Neural cell (in vitro differentiated cells): Measurements from ENCODE around the gene MARK1.

Source experiments
- CTCF ChIP-seq: fragments of 450-650 bp; IDR thresholded peaks from 2 replicates; pipeline ENCODE4 v1.5.1; 2014; ENCODE audit warnings: antibody characterized with exemption, mild to moderate bottlenecking, moderate library complexity; ENCODE audit not compliant: poor library complexity, severe bottlenecking
- EP300 ChIP-seq: fragments of 450-650 bp; conservative IDR thresholded peaks from 2 replicates; pipeline ENCODE4 v1.6.1; 2014; ENCODE audit warnings: antibody characterized with exemption, mild to moderate bottlenecking, moderate library complexity; ENCODE audit not compliant: poor library complexity, severe bottlenecking
- EZH2 ChIP-seq: fragments of 200-600, 300-800 bp; shearing (Covaris generic), sonication (generic); IDR thresholded peaks from 2 replicates; pipeline ENCODE4 v1.6.1; 2014; ENCODE audit warnings: antibody characterized with exemption, low read length, borderline replicate concordance, mild to moderate bottlenecking; ENCODE audit not compliant: insufficient read depth, poor library complexity, severe bottlenecking
- POLR2AphosphoS5 ChIP-seq: IDR thresholded peaks from 2 replicates; pipeline ENCODE4 v1.6.1; 2012
- RAD21 ChIP-seq: fragments of 450-650 bp; conservative IDR thresholded peaks from 2 replicates; pipeline ENCODE4 v1.6.1; 2014; ENCODE audit warnings: antibody characterized with exemption, mild to moderate bottlenecking, moderate library complexity
- REST ChIP-seq: IDR thresholded peaks from 2 replicates; pipeline ENCODE4 v1.6.1; 2012; ENCODE audit warnings: borderline replicate concordance
- SMC3 ChIP-seq: fragments of 450-650 bp; conservative IDR thresholded peaks from 2 replicates; pipeline ENCODE4 v1.6.1; 2014; ENCODE audit warnings: antibody characterized with exemption, mild to moderate bottlenecking, moderate library complexity; ENCODE audit not compliant: poor library complexity
- TAF1 ChIP-seq: IDR thresholded peaks from 2 replicates; pipeline ENCODE4 v1.6.1; 2012; ENCODE audit warnings: low read depth

- TF ChIP-seq CTCF (no peak), EZH2 (no peak), RAD21 (no peak), EP300 (no peak), SMC3 (no peak), TAF1 (no peak), POLR2AphosphoS5 (no peak), REST (no peak)
These were observed 170.7 kb downstream of the MARK1 start for GRCh38 chr1:220698607-220699016.
